Prostate gland (tissue), 2 donors: ENCODE data around the gene ANLN. TPM values are rescaled to one million over a fixed set of nuclear protein-coding genes. Genes with fewer than 3 reads are reported as not detected.
"Not testable (repeated sequence)": the region's sequence is repeated elsewhere in the genome, so short reads cannot be mapped to it uniquely, and the experiment has no call there.

Experiments used
- DNase-seq: peaks from one replicate; pipeline ENCODE4 v3.0.0-alpha.2; 2019; ENCODE audit warnings: low spot score
- H3K27ac ChIP-seq, 2 donors: fragments of 200-600 bp; sonication (generic); 2 replicates each; pipeline ENCODE4 v1.5.1; 2017 to 2019
- H3K27me3 ChIP-seq: fragments of 200-600 bp; sonication (generic); replicated peaks from 2 replicates; pipeline ENCODE4 v1.5.1; 2019; ENCODE audit not compliant: insufficient read depth
- H3K36me3 ChIP-seq, 2 donors: fragments of 200-600 bp; sonication (generic); 1 replicate in 1 of 2; 2 replicates in 1 of 2; pipeline versions ENCODE4 v1.5.1 to v1.8.1; 2017 to 2019
- H3K4me1 ChIP-seq: fragments of 200-600 bp; sonication (generic); replicated peaks from 2 replicates; pipeline ENCODE4 v1.5.1; 2019
- H3K4me3 ChIP-seq, 2 donors: fragments of 200-600 bp; sonication (generic); 2 replicates each; pipeline ENCODE4 v1.5.1; 2017 to 2019
- H3K9me3 ChIP-seq: fragments of 200-600 bp; sonication (generic); 2 replicates; pipeline ENCODE4 v1.5.1; 2017
- POLR2A ChIP-seq: fragments of 450-650 bp; IDR thresholded peaks from one replicate; pipeline ENCODE4 v1.6.1; 2016; ENCODE audit warnings: antibody characterized with exemption, mild to moderate bottlenecking
- POLR2AphosphoS5 ChIP-seq: sonication (generic); formaldehyde crosslinking; IDR thresholded peaks from one replicate; pipeline ENCODE4 v1.6.1; 2017; ENCODE audit warnings: antibody characterized with exemption
- WGBS: methylation state at CpG from one replicate; pipeline ENCODE4 v1.1.5; 2018; 5-methylcytosine and 5-hydroxymethylcytosine counted together
- intact Hi-C: fragments of 100-400 bp; cut with DNase I; formaldehyde crosslinking; loops from one replicate; pipeline ENCODE4 v1.14.2; 2022
- total RNA-seq, 2 donors: library from RNA; depleted of rRNA; stranded (reverse); fragments of >200 nt; gene quantifications; one replicate each; pipeline ENCODE4 v1.1.0, GENCODE V29; 2016
- TF ChIP-seq, protein P1 (sequence below), 4 experiments: fragments of 200-600 bp in 2 of 4; fragments of 450-650 bp in 2 of 4; sonication (generic) in 2 of 4; IDR thresholded peaks; 1 replicate in 3 of 4; 2 replicates in 1 of 4; pipeline ENCODE4 v1.5.1; 2016 to 2019; ENCODE audit warnings: antibody characterized with exemption in 4 of 4, mild to moderate bottlenecking in 2 of 4, moderate library complexity in 2 of 4

ANLN gene
- total RNA-seq, 2 donors from 2014 or later, result 9.9 to 13.6 TPM

GRCh38 chr7:36490419-36490830 lies 100.8 kb downstream of the ANLN start:
- WGBS, result 67% methylated on average over 3 of the region's 3 CpGs
- H3K4me1 ChIP-seq, result no peaks in the 10 kb centered on the region
- no peaks in the 10 kb centered on the region for H3K36me3 ChIP-seq
- intact Hi-C loops, result no loop called here
- H3K27me3 ChIP-seq, result no peaks in the 10 kb centered on the region
- H3K9me3 ChIP-seq, result no peaks in the 10 kb centered on the region
- H3K27ac ChIP-seq, result no peak overlapping the region
- H3K4me3 ChIP-seq, result no peak overlapping the region
- DNase-seq, result no peak
- TF ChIP-seq, protein P1, sequence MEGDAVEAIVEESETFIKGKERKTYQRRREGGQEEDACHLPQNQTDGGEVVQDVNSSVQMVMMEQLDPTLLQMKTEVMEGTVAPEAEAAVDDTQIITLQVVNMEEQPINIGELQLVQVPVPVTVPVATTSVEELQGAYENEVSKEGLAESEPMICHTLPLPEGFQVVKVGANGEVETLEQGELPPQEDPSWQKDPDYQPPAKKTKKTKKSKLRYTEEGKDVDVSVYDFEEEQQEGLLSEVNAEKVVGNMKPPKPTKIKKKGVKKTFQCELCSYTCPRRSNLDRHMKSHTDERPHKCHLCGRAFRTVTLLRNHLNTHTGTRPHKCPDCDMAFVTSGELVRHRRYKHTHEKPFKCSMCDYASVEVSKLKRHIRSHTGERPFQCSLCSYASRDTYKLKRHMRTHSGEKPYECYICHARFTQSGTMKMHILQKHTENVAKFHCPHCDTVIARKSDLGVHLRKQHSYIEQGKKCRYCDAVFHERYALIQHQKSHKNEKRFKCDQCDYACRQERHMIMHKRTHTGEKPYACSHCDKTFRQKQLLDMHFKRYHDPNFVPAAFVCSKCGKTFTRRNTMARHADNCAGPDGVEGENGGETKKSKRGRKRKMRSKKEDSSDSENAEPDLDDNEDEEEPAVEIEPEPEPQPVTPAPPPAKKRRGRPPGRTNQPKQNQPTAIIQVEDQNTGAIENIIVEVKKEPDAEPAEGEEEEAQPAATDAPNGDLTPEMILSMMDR (IDR thresholded peaks at IDR 0.05), result no peak
- no peak for TF ChIP-seq POLR2AphosphoS5
- no peak for TF ChIP-seq POLR2A

DNA sequence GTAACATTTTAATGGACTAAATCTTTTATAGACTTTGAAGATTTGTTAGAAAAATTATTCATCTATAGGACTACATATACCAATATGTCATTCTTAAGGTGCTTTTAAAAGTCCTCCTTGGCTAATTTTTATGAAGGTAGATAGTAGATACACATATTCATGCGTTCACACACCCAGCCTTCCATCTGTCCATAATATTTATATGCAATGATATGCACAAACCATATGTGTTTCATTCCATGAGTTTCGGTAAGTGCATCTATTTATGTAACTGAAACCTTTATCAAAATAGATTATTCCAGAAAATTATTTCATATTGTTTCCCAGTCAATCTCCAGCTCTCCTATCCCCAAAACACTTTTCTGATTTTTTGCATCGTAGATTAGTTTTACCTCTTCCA lies 101.7 kb downstream of the ANLN start:
- H3K4me3 ChIP-seq, result no peak overlapping the region
- no peaks in the 10 kb centered on the region for H3K4me1 ChIP-seq
- H3K9me3 ChIP-seq, result no peaks in the 10 kb centered on the region
- DNase-seq, result no peak
- no peaks in the 10 kb centered on the region for H3K27me3 ChIP-seq
- 91% methylated on average over 3 of the region's 3 CpGs for WGBS
- no peak for TF ChIP-seq POLR2A
- TF ChIP-seq, protein P1 (IDR thresholded peaks at IDR 0.05), result no peak
- TF ChIP-seq POLR2AphosphoS5, result no peak
- no peak overlapping the region for H3K27ac ChIP-seq
- intact Hi-C loops, result no loop called here
- no peaks in the 10 kb centered on the region for H3K36me3 ChIP-seq

- no peaks in the 10 kb centered on the region for H3K4me1 ChIP-seq
- H3K4me3 ChIP-seq, result no peak overlapping the region
- 97% methylated on average over 6 of the region's 6 CpGs for WGBS
- no peak for DNase-seq
- H3K27me3 ChIP-seq, result no peaks in the 10 kb centered on the region
- H3K9me3 ChIP-seq, result no peaks in the 10 kb centered on the region
- no peak overlapping the region for H3K27ac ChIP-seq
- intact Hi-C loops, result no loop called here
- no peaks in the 10 kb centered on the region for H3K36me3 ChIP-seq
- TF ChIP-seq, protein P1 (IDR thresholded peaks at IDR 0.05), result no peak
Observed at GRCh38 chr7:36496576-36496975, 106.9 kb downstream of the ANLN start.

DNA sequence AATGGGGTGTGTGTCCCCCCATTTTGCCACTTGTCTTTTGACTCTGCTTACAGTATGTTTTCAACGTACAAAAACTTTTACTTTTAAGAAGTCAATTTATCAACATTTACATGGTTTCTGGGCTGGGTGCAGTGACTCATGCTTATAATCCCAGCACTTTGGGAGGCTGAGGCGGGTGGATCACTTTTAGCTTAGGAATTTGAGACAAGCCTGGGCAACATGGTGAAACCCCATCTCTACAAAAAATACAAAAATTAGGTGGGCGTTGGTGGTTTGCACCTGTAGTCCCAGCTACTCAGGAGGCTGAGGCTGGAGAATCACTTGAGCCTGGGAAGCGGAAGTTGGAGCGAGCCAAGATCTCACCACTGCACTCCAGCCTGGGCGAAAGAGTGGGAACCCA lies 107.5 kb downstream of the ANLN start:
- H3K27me3 ChIP-seq, H3K4me3 ChIP-seq, H3K9me3 ChIP-seq, DNase-seq, H3K4me1 ChIP-seq, H3K27ac ChIP-seq, intact Hi-C loops, H3K36me3 ChIP-seq: not testable (repeated sequence)
- 84% methylated on average over 6 of the region's 6 CpGs for WGBS

- no peak overlapping the region for H3K27ac ChIP-seq
- DNase-seq, result no peak
- no peaks in the 10 kb centered on the region for H3K27me3 ChIP-seq
- TF ChIP-seq, protein P1 (IDR thresholded peaks at IDR 0.05), result no peak
- no peak for TF ChIP-seq POLR2AphosphoS5
- TF ChIP-seq POLR2A, result no peak
- H3K36me3 ChIP-seq, result no peaks in the 10 kb centered on the region
- H3K4me1 ChIP-seq, result no peaks in the 10 kb centered on the region
- WGBS, result 46% methylated on average over 4 of the region's 4 CpGs
- H3K4me3 ChIP-seq, result no peak overlapping the region
- intact Hi-C loops, result no loop called here
- no peaks in the 10 kb centered on the region for H3K9me3 ChIP-seq
Observed at GRCh38 chr7:36497775-36498174, 108.1 kb downstream of the ANLN start.

Other genes with a start within 250 kb of the ANLN start
- gene EEPD1, start 236.6 kb upstream of the ANLN start, total RNA-seq, result 10 to 100 TPM; 21.9 to 30.1 TPM